Osteocyte (in vitro differentiated cells): ENCODE results near the gene MORC3. TPM values are rescaled to one million over a fixed set of nuclear protein-coding genes. Genes with fewer than 3 reads are reported as not detected.

Experiments used
- DNase-seq: peaks from one replicate; pipeline ENCODE4 v3.0.0; 2021; ENCODE audit warnings: mixed read lengths; ENCODE audit not compliant: unreplicated experiment; ENCODE audit errors: extremely low spot score
- H3K27ac Mint-ChIP-seq: one replicate; pipeline ENCODE4 v1.8.0; 2021; ENCODE audit warnings: mild to moderate bottlenecking, mixed read lengths; ENCODE audit not compliant: unreplicated experiment
- H3K27me3 Mint-ChIP-seq: one replicate; pipeline ENCODE4 v1.8.0; 2021; ENCODE audit warnings: mixed read lengths; ENCODE audit not compliant: unreplicated experiment
- H3K36me3 Mint-ChIP-seq: one replicate; pipeline ENCODE4 v1.8.0; 2021; ENCODE audit warnings: mixed read lengths; ENCODE audit not compliant: unreplicated experiment
- H3K4me1 Mint-ChIP-seq: one replicate; pipeline ENCODE4 v1.8.0; 2021; ENCODE audit warnings: mixed read lengths; ENCODE audit not compliant: unreplicated experiment
- H3K4me3 Mint-ChIP-seq: one replicate; pipeline ENCODE4 v1.8.0; 2021; ENCODE audit warnings: mild to moderate bottlenecking, moderate library complexity, mixed read lengths; ENCODE audit not compliant: unreplicated experiment
- H3K9me3 Mint-ChIP-seq: one replicate; pipeline ENCODE4 v1.8.0; 2021; ENCODE audit warnings: mixed read lengths; ENCODE audit not compliant: unreplicated experiment
- CTCF ChIP-seq: fragments of 200-600 bp; sonication (generic); IDR thresholded peaks from 2 replicates; pipeline ENCODE4 v1.5.0; 2021; ENCODE audit warnings: antibody characterized with exemption, mild to moderate bottlenecking, moderate library complexity
- total RNA-seq: library from RNA; stranded (reverse); gene quantifications from 2 replicates; pipeline ENCODE4 v1.2.1, GENCODE V29; 2021

The MORC3 gene
- total RNA-seq, 1 donor from 2014 or later, result 27.8 TPM

DNA sequence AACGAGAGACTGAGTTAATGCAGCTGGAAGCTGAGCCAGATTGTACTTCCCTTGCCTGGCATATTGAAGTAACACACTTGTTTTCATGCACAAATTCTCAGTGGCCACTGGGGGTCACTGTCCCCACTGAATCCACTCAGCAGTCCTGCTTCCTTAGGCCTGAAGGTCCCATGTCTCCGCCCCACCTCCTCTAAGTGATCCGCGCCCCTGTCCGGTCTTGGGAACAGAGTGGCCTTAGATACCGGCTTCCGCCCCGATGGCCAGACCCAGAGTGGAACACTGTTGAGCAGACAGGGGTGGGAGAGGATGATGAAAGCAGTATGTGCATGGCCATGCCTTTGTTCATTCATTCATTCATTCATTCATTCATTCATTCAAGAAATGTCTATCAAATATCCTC lies 100.0 kb downstream of the MORC3 start:
- Mint-ChIP-seq H3K4me1 (peaks cover 4% of the 10 kb centered on the region), H3K36me3 (peaks cover 3% of the 10 kb centered on the region), H3K27ac (no peak overlapping the region), H3K27me3 (no peaks in the 10 kb centered on the region), H3K9me3 (no peaks in the 10 kb centered on the region), H3K4me3 (no peak overlapping the region)
- DNase-seq, result peak; percentile 92
- TF ChIP-seq CTCF, result peak; percentile 85

DNA sequence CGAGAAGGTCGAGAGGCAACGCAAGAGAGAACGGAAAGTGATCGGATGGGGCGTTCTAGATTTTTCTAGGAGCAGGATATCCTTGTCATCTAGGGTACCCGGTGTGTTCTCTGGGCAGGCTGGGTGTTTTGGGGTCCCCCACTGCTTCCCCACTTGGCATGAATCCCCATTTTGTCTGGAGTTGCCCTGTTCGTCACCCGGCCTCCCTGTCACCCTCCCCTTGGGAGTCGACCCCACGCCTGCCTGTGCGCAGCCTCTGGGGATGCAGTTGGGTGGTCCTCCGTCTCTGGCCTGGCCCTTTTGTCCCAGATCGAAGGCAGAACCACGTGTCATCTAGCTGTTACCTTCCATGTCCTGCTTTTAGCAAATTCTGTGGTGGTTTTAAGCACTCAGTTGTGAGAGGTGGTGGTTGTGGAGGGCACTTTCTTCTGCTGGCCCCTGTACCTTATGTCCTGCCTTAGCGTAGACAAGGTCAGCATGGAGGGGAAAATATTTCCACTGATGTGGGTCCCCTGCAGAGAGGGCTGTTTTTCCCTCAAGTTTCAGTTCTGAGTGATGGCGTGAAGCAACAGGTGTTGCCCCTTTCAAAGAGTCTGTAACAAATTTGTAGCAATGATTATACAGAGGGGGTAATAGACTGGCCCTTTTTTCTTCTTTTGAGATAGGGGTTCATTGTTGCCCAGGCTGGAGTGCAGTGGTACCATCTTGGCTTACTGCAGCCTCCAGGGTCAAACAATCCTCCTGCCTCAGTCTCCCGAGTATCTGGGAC lies 100.8 kb downstream of the MORC3 start:
- Mint-ChIP-seq H3K27me3 (no peaks in the 10 kb centered on the region), H3K36me3 (peaks cover 3% of the 10 kb centered on the region), H3K4me3 (no peak overlapping the region), H3K9me3 (no peaks in the 10 kb centered on the region), H3K27ac (no peak overlapping the region), H3K4me1 (peaks cover 4% of the 10 kb centered on the region)
- no peak for DNase-seq
- TF ChIP-seq CTCF, result no peak

- Mint-ChIP-seq H3K4me1 (peaks cover 4% of the 10 kb centered on the region), H3K27ac (no peak overlapping the region), H3K27me3 (no peaks in the 10 kb centered on the region), H3K9me3 (no peaks in the 10 kb centered on the region), H3K36me3 (no peaks in the 10 kb centered on the region), H3K4me3 (no peak overlapping the region)
- no peak for DNase-seq
- TF ChIP-seq CTCF, result peak; percentile 63
These were observed 102.5 kb downstream of the MORC3 start for GRCh38 chr21:36422279-36423098.

GRCh38 chr21:36423771-36424433 lies 103.9 kb downstream of the MORC3 start:
- no peaks in the 10 kb centered on the region for H3K36me3 Mint-ChIP-seq
- H3K4me3 Mint-ChIP-seq, result no peak overlapping the region
- no peaks in the 10 kb centered on the region for H3K27me3 Mint-ChIP-seq
- no peak for DNase-seq
- H3K27ac Mint-ChIP-seq, result no peak overlapping the region
- H3K9me3 Mint-ChIP-seq, result no peaks in the 10 kb centered on the region
- peaks cover 7% of the 10 kb centered on the region for H3K4me1 Mint-ChIP-seq
- TF ChIP-seq CTCF, result no peak

- no peak for DNase-seq
- no peak for TF ChIP-seq CTCF
- H3K36me3 Mint-ChIP-seq, result no peaks in the 10 kb centered on the region
These were observed 104.6 kb downstream of the MORC3 start for GRCh38 chr21:36424592-36424991.

More at GRCh38 chr21:36424592-36424991, 104.6 kb downstream of the MORC3 start:
- Mint-ChIP-seq H3K9me3 (no peaks in the 10 kb centered on the region), H3K27me3 (no peaks in the 10 kb centered on the region), H3K4me3 (no peak overlapping the region), H3K27ac (no peak overlapping the region), H3K4me1 (peaks cover 10% of the 10 kb centered on the region)
